Measurements from ENCODE around the gene PTGES2. TPM values are rescaled to one million over a fixed set of nuclear protein-coding genes. Genes with fewer than 3 reads are reported as not detected.

PTGES2 gene
- total RNA-seq, 1 experiment from 2014 or later: 76.8 TPM

DNA sequence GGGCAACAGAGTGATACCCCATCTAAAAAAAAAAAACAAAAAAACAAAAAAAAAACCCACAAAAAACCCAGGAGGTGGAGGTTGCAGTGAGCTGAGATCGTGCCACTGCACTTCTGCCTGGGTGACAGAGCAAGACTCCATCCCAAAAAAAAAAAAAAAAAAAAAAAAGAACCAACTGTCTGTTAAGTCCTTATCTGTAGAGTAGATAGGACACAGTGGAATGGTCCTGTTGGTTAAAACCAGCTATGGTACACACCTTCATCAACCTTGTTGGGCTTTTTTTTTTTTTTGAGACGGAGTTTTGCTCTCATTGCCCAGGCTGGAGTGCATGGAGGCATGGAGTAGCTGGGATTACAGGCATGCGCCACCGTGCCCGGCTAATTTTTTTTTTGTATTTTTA is 47.3 kb downstream of the PTGES2 start:
- DNase-seq (ENCODE audit: low read depth, low spot score) (no peak), ATAC-seq (no peak)
- intact Hi-C loops (cut with micrococcal nuclease; ENCODE audit: unreplicated experiment): no loop called here
- in situ Hi-C loops (cut with HindIII; ENCODE audit: low pct_unique_long_range_greater_than_20kb, low sequenced_read_pairs): loop anchor here (25.0 kb wide), 1 partner anchor 143 kb away; the partner anchor contains the start of genes DPM2 and PIP5KL1
- POLR2A ChIA-PET: interaction anchor here (0.6 kb wide), 1 partner anchor 14 kb away, joined by 4 read pairs; no protein-coding TSS in a partner anchor
- Histone ChIP-seq H3K36me3 (ENCODE audit: control insufficient read depth, insufficient read depth, low read length) (no peaks in the 10 kb centered on the region), H3K27me3 (ENCODE audit: control insufficient read depth, insufficient read depth, low read length) (no peaks in the 10 kb centered on the region), H3K4me1 (ENCODE audit: control insufficient read depth, insufficient read depth, low read length) (peaks cover 40% of the 10 kb centered on the region), H3K27ac (ENCODE audit: low read length) (no peak overlapping the region; the same call in 1 of the 2 replicates), H3K9me3 (ENCODE audit: control insufficient read depth, insufficient read depth, low read depth, low read length) (no peaks in the 10 kb centered on the region), H3K4me3 (ENCODE audit: low read depth in 2 of 2, low read length in 2 of 2) (no peak overlapping the region)
- BruUV-seq (replicated peaks): no TSS peak
- TF ChIP-seq TCF7L2 (IDR thresholded peaks at IDR 0.05; ENCODE audit: low read depth, low read length) (no peak), POLR2AphosphoS5 (IDR thresholded peaks at IDR 0.05; ENCODE audit: low read depth, low read length) (no peak), SIN3A (IDR thresholded peaks at IDR 0.05; ENCODE audit: borderline replicate concordance, insufficient read depth, low read depth, low read length) (no peak)
- TF ChIP-seq, protein P1, sequence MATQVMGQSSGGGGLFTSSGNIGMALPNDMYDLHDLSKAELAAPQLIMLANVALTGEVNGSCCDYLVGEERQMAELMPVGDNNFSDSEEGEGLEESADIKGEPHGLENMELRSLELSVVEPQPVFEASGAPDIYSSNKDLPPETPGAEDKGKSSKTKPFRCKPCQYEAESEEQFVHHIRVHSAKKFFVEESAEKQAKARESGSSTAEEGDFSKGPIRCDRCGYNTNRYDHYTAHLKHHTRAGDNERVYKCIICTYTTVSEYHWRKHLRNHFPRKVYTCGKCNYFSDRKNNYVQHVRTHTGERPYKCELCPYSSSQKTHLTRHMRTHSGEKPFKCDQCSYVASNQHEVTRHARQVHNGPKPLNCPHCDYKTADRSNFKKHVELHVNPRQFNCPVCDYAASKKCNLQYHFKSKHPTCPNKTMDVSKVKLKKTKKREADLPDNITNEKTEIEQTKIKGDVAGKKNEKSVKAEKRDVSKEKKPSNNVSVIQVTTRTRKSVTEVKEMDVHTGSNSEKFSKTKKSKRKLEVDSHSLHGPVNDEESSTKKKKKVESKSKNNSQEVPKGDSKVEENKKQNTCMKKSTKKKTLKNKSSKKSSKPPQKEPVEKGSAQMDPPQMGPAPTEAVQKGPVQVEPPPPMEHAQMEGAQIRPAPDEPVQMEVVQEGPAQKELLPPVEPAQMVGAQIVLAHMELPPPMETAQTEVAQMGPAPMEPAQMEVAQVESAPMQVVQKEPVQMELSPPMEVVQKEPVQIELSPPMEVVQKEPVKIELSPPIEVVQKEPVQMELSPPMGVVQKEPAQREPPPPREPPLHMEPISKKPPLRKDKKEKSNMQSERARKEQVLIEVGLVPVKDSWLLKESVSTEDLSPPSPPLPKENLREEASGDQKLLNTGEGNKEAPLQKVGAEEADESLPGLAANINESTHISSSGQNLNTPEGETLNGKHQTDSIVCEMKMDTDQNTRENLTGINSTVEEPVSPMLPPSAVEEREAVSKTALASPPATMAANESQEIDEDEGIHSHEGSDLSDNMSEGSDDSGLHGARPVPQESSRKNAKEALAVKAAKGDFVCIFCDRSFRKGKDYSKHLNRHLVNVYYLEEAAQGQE (IDR thresholded peaks at IDR 0.05; ENCODE audit: insufficient read depth in 1 of 2, low read depth in 2 of 2, low read length in 1 of 2): no peak
- TF ChIP-seq, protein P2, sequence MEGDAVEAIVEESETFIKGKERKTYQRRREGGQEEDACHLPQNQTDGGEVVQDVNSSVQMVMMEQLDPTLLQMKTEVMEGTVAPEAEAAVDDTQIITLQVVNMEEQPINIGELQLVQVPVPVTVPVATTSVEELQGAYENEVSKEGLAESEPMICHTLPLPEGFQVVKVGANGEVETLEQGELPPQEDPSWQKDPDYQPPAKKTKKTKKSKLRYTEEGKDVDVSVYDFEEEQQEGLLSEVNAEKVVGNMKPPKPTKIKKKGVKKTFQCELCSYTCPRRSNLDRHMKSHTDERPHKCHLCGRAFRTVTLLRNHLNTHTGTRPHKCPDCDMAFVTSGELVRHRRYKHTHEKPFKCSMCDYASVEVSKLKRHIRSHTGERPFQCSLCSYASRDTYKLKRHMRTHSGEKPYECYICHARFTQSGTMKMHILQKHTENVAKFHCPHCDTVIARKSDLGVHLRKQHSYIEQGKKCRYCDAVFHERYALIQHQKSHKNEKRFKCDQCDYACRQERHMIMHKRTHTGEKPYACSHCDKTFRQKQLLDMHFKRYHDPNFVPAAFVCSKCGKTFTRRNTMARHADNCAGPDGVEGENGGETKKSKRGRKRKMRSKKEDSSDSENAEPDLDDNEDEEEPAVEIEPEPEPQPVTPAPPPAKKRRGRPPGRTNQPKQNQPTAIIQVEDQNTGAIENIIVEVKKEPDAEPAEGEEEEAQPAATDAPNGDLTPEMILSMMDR (IDR thresholded peaks at IDR 0.05): no peak
- CTCF ChIA-PET: interaction anchor here (0.6 kb wide), 1 partner anchor 11 kb away, joined by 5 read pairs; no protein-coding TSS in a partner anchor

DNA sequence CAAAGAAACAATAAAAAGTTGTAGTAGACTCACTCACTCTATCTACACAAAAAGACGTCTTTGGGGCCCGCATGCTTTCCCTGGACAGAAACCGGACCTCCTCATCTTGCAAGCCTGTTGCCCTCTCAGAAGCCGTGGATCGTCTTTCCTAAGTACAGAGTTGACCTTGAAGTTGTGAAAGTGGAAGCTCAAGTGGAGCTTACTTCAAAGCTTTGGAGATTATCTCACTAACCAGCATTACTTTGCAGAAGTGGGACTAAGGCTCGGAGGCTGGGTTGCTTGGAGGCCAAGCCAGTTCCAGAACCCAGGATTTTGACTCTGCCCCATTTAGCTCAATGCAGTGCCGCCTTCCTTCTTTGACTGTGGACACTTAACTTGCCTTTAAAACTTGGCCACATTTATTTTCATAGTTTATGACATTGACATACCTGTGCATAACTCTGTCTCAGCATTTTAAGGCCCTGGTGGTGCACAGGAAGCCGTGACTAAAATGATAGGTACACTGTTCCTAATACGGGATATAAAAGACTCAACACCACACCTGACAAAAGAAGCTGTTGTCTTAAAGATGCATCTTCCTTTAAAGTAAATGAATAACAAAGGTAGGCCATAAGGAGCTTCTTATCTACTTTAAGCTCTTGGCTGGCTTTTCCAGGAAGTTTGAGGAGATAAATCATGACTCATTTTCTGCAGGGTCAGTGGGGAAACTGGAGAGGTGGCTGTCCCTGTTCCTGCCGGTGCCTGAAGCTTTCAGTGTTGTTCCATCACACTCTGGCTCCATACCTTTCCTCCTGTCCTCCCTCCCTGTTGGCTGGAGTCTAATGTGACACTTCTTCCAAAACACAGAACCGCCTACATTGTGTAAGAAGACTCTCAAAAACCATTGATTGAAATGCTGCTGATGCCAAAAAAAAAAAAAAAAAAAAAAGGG is 48.8 kb downstream of the PTGES2 start:
- peak; percentile 42 for ATAC-seq
- Histone ChIP-seq H3K4me1 (ENCODE audit: control insufficient read depth, insufficient read depth, low read length) (peaks cover 40% of the 10 kb centered on the region), H3K36me3 (ENCODE audit: control insufficient read depth, insufficient read depth, low read length) (no peaks in the 10 kb centered on the region), H3K27ac (ENCODE audit: low read length) (peak overlapping the region; percentile 46), H3K27me3 (ENCODE audit: control insufficient read depth, insufficient read depth, low read length) (no peaks in the 10 kb centered on the region), H3K9me3 (ENCODE audit: control insufficient read depth, insufficient read depth, low read depth, low read length) (no peaks in the 10 kb centered on the region), H3K4me3 (ENCODE audit: low read depth in 2 of 2, low read length in 2 of 2) (no peak overlapping the region)
- DNase-seq (ENCODE audit: low read depth, low spot score): no peak
- intact Hi-C loops (cut with micrococcal nuclease; ENCODE audit: unreplicated experiment) (no loop called here), in situ Hi-C loops (cut with HindIII; ENCODE audit: low pct_unique_long_range_greater_than_20kb, low sequenced_read_pairs) (loop anchor here (25.0 kb wide), 1 partner anchor 141 kb away; the partner anchor contains the start of genes DPM2 and PIP5KL1)
- ChIA-PET CTCF (no interaction called here), POLR2A (interaction anchor here (0.5 kb wide), 1 partner anchor 31 kb away, joined by 7 read pairs; no protein-coding TSS in a partner anchor)
- no TSS peak for BruUV-seq (replicated peaks)
- no peak for TF ChIP-seq SIN3A (IDR thresholded peaks at IDR 0.05; ENCODE audit: borderline replicate concordance, insufficient read depth, low read depth, low read length)
- TF ChIP-seq, protein P2 (IDR thresholded peaks at IDR 0.05): no peak
- TF ChIP-seq TCF7L2 (IDR thresholded peaks at IDR 0.05; ENCODE audit: low read depth, low read length): no peak
- TF ChIP-seq, protein P1 (IDR thresholded peaks at IDR 0.05; ENCODE audit: insufficient read depth in 1 of 2, low read depth in 2 of 2, low read length in 1 of 2): no peak
- no peak for TF ChIP-seq POLR2AphosphoS5 (IDR thresholded peaks at IDR 0.05; ENCODE audit: low read depth, low read length)
